GM10266 (cell line): Measurements from ENCODE around the gene PLPP6.

Source experiments
- DNase-seq: peaks from one replicate; pipeline ENCODE4 v3.0.0; 2012; ENCODE audit errors: extremely low spot score
- CTCF ChIP-seq: IDR thresholded peaks from 2 replicates; pipeline ENCODE4 v1.5.1; 2012; ENCODE audit warnings: mild to moderate bottlenecking, low read depth; ENCODE audit not compliant: control insufficient read depth, insufficient read depth; ENCODE audit errors: missing control alignments

PLPP6 gene

GRCh38 chr9:4690144-4690543 lies 28.1 kb downstream of the PLPP6 start:
- no peak for DNase-seq
- TF ChIP-seq CTCF: no peak

DNA sequence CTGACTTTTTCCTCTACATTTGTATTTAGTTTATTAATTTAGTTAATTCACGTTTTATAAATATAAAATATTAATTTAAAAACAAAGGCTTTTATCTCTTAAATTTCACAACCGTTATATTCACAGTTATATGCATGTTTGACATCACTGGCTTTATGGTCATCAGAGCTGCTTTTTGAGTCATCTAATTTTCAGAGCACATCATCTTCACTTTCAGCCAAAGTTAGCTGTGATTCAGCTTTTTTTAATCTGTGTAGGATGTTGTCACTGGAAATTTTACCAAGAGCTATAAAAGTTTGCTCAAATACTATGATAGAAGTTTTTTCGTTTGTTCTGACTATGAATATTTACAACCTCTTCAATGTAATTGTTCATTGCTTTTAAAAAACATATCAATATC lies 29.7 kb downstream of the PLPP6 start:
- DNase-seq: no peak
- TF ChIP-seq CTCF: no peak

DNA sequence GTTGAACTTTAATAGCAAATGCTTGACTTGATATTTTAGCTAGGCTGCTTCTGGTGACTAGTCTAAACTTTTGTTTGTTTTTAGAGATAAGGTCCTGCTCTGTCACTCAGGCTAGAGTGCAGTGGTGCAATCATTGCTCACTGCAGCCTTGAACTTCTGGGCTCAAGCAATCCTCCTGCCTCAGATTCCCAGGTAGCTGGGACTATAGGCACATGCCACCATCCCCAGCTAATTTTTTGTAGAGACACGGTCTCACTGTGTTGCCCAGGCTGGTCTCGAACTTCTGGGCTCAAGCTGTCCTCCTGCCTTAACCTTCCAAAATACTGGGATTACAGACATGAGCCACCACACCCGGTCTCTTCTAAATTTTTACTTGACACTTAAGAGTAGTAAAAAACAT lies 38.0 kb downstream of the PLPP6 start:
- TF ChIP-seq CTCF: no peak
- no peak for DNase-seq

GRCh38 chr9:4700932-4701331 lies 38.8 kb downstream of the PLPP6 start:
- no peak for TF ChIP-seq CTCF
- DNase-seq: no peak

- no peak for DNase-seq
- no peak for TF ChIP-seq CTCF
These were observed 39.4 kb downstream of the PLPP6 start for GRCh38 chr9:4701526-4701925.

DNA sequence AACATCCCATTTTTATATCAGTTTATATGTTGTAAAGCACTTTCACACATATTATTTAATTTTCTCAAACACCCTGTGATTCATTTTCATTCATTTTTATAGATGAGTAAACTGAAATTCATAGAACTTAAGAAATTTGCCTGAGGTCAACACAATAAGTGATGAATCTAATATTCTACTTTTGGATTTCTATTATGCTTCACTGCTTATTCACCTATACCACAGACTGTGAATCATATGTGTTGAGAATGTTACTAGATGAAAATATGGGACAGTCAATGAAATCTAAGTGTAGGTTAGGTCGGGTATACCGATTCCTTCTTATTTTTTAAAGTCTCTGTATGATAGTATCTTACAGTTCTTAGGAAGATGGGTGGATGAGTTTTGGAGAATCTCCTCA lies 42.0 kb downstream of the PLPP6 start:
- no peak for TF ChIP-seq CTCF
- no peak for DNase-seq

DNA sequence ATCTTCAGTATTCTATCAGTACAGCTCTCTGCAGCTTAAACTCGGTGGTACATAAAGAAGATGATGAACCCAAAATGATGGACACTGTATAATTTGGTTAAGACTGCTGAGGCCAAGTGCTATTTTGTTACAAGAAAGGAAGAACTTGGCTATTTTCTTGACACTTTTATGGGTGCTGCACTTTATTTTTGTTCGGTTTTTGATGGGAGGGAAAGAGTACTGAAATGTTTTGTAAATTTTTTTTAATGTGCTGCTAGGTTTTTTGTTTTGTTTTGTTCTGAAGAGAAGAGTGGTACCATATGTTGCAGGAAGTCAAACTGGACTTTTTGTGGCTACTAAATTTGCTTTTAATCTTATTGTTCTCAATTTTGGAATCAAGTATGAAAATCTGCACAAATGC lies 43.9 kb downstream of the PLPP6 start:
- no peak for DNase-seq
- no peak for TF ChIP-seq CTCF
